Measurements from ENCODE around the gene RCL1.
"Not testable (repeated sequence)": the region's sequence is repeated elsewhere in the genome, so short reads cannot be mapped to it uniquely, and the experiment has no call there.

RCL1 gene

DNA sequence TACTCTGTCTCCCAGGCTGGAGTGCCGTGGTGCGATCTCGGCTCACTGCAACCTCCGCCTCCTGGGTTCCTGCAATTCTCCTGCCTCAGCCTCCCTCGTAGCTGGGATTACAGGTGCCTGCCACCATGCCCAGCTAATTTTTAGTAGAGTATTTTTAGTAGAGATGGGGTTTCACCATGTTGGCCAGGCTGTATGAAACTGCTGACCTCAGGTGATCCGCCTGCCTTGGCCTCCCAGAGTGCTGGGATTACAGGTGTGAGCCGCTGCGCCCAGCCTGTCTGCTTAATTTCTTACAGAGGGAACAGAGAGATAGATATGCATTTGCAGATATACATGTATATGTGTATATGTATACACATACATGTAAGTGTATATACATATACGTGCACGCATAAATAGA lies 2.4 kb downstream of the RCL1 start:
- H3K9ac ChIP-seq (ENCODE audit: low read depth, low read length); H3K9me3 ChIP-seq (ENCODE audit: control insufficient read depth, insufficient read depth, low read length): not testable (repeated sequence)

DNA sequence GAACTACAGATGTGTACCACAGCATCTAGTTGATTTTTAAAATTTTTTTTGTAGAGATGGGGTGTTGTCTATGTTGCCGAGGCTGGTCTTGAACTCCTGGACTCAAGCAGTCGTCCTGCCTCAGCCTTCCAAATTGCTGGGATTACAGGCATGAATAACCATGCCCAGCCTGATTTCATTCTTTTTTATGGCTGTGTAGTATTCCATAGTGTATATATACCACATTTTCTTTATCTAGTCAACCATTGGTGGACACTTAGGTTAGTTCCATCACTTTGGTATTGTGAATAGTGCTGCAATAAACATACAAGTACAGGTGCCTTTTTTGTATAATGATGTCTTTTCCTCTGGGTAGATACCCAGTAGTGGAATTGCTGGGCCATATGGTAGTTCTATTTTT lies 3.8 kb downstream of the RCL1 start:
- Histone ChIP-seq H3K4me1 (ENCODE audit: insufficient read depth, low read length) (peaks cover 20% of the 10 kb centered on the region), H3K9me3 (ENCODE audit: control insufficient read depth, insufficient read depth, low read length) (no peaks in the 10 kb centered on the region), H3K9ac (ENCODE audit: low read depth, low read length) (no peak overlapping the region), H3K36me3 (ENCODE audit: insufficient read depth, low read length) (no peaks in the 10 kb centered on the region)

More for the DNA sequence above, 2.4 kb downstream of the RCL1 start:
- not testable (repeated sequence) for H3K36me3 ChIP-seq (ENCODE audit: insufficient read depth, low read length)
- peaks cover 20% of the 10 kb centered on the region for H3K4me1 ChIP-seq (ENCODE audit: insufficient read depth, low read length)

DNA sequence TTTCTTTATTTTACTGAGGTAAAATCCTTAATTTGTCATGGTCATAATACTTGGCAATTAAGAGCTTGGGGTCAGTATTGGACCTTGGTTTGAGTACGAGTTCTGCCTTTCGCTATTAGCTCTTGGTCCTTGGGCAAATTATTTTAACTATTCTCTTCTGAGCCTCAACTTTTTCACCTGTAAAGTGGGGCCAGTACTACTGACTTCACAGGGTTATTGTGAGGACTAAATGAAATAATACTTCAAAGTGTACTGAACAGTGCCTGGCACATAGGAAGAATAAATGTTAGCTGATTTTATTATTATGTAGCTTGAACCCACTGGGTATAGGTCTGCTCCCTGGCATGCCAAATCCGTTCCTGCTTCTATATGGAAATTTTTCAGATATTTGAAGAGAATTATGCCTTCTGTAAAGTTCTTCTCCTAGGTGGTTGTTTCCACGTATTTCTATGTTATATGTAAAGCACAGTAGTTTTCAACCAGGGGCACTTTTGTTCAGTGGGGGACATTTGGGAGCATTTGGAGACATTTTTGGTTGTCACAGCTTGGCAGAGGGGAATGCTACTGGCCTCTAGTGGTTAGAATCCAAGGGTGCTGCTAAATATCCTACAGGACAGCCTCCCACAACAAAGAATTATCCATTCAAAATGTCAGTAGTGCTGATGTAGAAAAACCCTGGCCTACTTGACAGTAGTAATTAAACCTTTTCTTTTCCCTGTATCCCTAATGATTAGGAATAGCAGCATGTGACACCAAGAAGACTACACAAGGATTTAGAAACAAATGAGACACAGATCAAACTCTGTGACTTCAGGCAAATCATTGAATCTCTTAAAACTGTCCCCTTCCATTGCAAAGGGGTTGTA lies 4.5 kb downstream of the RCL1 start:
- H3K4me1 ChIP-seq (ENCODE audit: insufficient read depth, low read length), result peaks cover 20% of the 10 kb centered on the region
- H3K9me3 ChIP-seq (ENCODE audit: control insufficient read depth, insufficient read depth, low read length), result no peaks in the 10 kb centered on the region
- no peak overlapping the region for H3K9ac ChIP-seq (ENCODE audit: low read depth, low read length)
- no peaks in the 10 kb centered on the region for H3K36me3 ChIP-seq (ENCODE audit: insufficient read depth, low read length)

DNA sequence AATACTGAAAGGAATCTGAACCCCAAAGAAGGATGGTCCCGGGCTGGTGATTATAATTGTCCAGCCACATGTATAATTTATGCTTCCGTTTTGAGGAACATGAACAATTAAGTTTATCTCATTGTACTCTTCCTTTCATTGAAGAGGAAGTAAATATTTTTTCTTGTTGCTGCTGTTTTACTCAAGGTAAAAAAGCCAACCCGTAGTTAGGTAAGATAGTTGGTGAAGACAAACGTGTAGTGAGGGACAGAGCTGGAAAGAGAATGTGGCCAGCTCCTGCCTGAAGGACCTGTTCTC lies 5.1 kb downstream of the RCL1 start:
- no peak overlapping the region for H3K9ac ChIP-seq (ENCODE audit: low read depth, low read length)
- peaks cover 20% of the 10 kb centered on the region for H3K4me1 ChIP-seq (ENCODE audit: insufficient read depth, low read length)
- no peaks in the 10 kb centered on the region for H3K9me3 ChIP-seq (ENCODE audit: control insufficient read depth, insufficient read depth, low read length)
- H3K36me3 ChIP-seq (ENCODE audit: insufficient read depth, low read length), result no peaks in the 10 kb centered on the region

DNA sequence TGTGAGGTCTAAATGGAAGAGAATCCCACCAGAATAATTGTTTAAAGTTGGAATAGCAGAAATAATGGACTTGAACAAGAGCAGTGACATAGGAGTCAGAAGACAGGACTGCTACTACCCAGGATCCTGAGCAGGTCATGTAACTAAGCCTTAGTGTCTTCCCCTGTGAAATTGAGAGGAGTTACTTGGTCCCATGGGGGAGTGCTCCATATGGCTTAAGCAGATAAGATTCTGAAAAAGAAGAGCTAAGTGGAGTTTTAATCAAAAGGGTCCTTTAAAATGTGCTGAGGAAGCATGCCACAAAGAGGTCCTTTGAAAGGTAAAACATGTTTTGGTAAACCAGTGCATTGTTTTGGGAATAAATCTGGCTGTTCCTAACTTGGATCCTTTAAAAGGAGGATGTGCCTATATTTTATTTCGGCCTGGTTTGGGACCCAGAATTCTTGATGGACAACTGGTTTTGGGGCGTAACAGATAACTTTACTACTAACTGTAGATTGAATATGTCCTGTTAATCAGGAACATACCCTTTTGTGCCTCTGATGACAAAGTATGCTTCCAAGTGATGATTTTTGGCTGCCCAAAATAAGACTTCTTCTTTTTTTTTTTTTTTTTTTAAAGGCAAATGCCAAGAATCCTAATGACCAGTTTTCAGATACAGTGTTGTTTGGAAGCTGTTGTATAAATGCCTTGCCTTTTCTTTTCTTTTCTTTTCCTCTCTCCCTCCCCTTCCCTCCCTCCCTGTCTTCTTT lies 5.7 kb downstream of the RCL1 start:
- no peak overlapping the region for H3K9ac ChIP-seq (ENCODE audit: low read depth, low read length)
- H3K36me3 ChIP-seq (ENCODE audit: insufficient read depth, low read length), result no peaks in the 10 kb centered on the region
- peaks cover 24% of the 10 kb centered on the region for H3K4me1 ChIP-seq (ENCODE audit: insufficient read depth, low read length)
- no peaks in the 10 kb centered on the region for H3K9me3 ChIP-seq (ENCODE audit: control insufficient read depth, insufficient read depth, low read length)

DNA sequence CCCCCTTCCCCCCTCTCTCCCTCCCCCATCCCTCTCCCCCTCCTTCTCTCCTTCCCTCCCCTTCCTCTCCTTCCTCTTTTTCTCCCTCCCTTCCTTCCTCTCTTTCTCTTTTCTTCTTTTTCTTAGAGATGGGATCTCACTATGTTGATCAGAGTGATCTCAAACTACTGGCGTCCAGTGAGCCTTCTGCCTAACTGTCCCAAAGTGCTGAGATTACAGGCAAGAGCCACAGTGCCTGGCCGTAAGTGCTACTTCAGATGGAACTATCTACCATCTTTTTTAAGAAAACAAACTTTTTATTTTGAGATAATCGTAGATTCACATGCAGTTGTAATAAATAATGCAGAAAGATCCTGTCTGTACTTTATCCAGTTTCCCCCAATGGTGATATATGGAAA lies 6.3 kb downstream of the RCL1 start:
- Histone ChIP-seq H3K9ac (ENCODE audit: low read depth, low read length) (no peak overlapping the region), H3K36me3 (ENCODE audit: insufficient read depth, low read length) (no peaks in the 10 kb centered on the region), H3K4me1 (ENCODE audit: insufficient read depth, low read length) (peaks cover 24% of the 10 kb centered on the region), H3K9me3 (ENCODE audit: control insufficient read depth, insufficient read depth, low read length) (no peaks in the 10 kb centered on the region)

DNA sequence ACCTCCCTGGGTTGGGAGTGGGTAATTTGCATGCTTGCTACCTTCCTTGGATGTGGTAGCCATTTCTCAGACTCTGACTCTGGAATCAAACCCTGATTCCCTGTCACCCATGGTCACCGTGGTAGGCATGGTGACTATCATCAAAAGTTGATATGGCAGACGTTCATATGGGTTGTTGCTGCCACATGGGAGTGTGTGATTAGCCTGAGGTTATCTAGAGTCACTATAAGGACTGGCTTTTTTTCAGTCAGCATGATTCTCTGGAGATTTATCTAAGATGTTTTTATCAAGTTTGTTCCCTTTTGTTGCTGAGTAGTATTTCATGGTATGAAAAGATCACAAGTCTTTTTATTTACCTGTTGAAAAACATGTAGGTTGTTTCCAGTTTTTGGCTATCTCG lies 7.0 kb downstream of the RCL1 start:
- no peaks in the 10 kb centered on the region for H3K36me3 ChIP-seq (ENCODE audit: insufficient read depth, low read length)
- H3K9ac ChIP-seq (ENCODE audit: low read depth, low read length), result no peak overlapping the region
- peaks cover 18% of the 10 kb centered on the region for H3K4me1 ChIP-seq (ENCODE audit: insufficient read depth, low read length)
- no peaks in the 10 kb centered on the region for H3K9me3 ChIP-seq (ENCODE audit: control insufficient read depth, insufficient read depth, low read length)

DNA sequence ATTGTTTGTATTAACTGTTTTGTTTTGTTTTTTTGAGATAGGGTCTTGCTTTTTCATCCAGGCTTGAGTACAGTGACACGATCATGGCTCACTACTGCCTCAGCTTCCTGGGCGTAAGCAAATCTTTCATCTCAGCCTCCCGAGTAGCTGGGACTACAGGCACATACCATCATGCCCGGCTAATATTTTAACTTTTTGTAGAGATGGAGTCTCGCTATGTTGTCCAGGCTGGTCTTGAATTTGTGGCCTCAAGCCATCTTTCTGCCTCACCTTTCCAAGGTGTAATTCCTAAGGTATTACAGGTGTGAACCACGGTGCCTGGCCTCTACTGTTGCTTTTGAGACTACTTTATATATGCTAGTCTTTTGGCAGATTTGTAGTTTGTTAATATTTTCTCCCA lies 8.4 kb downstream of the RCL1 start:
- Histone ChIP-seq H3K4me1 (ENCODE audit: insufficient read depth, low read length) (peaks cover 17% of the 10 kb centered on the region), H3K9ac (ENCODE audit: low read depth, low read length) (no peak overlapping the region), H3K36me3 (ENCODE audit: insufficient read depth, low read length) (no peaks in the 10 kb centered on the region), H3K9me3 (ENCODE audit: control insufficient read depth, insufficient read depth, low read length) (no peaks in the 10 kb centered on the region; the same call in 1 of the 2 replicates)

DNA sequence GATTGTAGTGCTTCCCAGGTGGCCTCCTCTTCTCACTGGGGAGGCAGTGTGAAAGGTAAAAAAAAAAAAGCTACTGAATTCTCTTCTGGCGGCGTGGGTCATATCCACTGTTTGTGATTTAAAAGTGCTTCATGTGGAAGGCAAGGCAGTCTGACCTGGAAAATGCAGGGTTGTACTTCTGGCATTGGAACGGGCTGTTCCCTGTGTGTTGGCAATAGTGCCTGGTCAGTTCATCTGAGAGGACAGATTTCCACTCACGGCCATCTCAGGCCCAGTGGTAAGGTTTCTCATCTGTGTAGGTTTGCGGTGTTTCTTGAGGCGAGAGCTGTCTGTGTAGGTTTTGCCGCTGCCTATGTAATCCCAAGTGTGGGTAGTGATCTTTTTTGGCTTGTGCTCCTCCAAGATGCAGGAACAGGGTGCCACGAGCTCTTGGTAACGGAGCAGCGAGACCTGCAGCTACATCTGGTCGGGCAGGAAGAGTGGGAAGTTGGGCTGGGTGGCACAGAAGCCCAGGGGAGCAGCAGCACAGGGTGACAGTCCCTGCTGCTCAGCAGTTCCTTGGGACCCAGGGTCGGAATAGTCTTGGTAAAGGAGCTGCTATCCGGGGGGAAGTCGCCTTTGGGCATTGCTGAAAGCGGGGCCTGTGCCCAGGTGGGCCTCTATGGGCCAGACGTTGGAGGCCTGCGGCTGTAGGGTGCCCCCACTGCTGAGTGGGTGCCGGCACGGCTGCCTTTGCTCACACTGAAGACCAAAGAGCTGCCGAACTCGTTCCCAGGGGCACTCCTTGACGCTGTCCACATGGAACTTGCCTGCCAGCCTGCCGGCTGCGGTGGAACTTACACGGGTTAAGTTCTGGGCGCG lies 11.2 kb downstream of the RCL1 start:
- H3K9ac ChIP-seq (ENCODE audit: low read depth, low read length), result no peak overlapping the region
- no peaks in the 10 kb centered on the region for H3K36me3 ChIP-seq (ENCODE audit: insufficient read depth, low read length)
- peaks cover 5% of the 10 kb centered on the region; the same call in 1 of the 2 replicates for H3K4me1 ChIP-seq (ENCODE audit: insufficient read depth, low read length)
- no peaks in the 10 kb centered on the region; the same call in 1 of the 2 replicates for H3K9me3 ChIP-seq (ENCODE audit: control insufficient read depth, insufficient read depth, low read length)

DNA sequence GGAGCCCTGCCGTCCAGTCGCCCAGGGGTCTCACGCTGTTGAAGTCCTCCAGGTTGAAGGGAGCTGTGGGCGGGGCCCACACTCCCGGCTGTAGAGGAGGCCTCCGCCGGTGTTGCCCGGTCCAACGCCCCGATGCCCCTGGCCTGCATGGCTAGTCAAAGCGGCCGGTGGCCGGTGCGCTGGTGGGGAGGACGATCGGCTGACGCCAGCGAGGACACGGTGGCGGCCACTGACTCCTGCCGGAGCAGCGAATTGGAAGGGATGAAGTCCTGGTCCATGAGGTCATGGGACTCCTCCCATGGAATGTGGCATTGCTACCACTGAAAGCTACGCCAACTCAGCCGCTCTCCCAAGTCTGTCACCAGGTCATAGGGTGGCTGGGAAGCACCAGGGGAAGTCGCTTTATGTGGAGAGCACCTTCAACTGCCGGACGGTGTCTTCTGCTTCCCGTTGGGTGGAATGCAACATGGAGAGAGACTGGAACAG lies 11.8 kb downstream of the RCL1 start:
- Histone ChIP-seq H3K36me3 (ENCODE audit: insufficient read depth, low read length) (no peaks in the 10 kb centered on the region), H3K9ac (ENCODE audit: low read depth, low read length) (no peak overlapping the region)

DNA sequence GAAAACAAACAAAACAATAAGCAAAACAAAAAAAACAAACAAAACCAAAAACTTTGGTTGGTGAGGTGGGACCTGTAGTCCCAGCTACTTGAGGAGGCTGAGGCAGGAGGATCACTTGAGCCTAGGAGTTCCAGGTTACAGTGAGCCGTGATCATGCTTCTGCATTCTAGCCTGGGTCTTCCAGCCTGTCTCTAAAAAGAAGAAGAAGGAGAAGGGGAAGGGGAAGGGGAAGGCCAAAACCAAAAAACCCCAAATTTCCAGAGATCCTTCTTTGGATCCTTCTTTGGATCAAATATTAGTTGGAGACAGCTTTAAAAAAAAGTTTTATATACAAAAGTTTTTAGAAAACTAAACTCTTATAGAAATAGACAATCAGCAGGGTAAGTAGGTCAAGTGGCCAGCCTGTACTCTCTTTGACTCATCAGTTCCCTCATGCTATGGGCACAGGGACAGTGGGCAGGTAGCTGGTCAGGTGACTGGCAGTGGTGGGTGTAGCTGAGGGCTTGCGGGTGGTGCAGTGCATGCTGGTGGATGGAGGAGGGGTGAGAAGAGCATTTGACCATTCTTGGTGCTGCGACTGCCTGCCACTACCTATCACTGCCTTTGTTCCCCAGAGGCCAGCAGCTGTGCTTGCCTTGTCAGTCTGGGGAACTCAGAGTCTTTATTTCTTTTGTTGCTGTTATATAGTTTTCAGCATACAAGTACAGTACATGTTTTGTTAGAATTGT lies 12.6 kb downstream of the RCL1 start:
- Histone ChIP-seq H3K9ac (ENCODE audit: low read depth, low read length) (no peak overlapping the region), H3K36me3 (ENCODE audit: insufficient read depth, low read length) (no peaks in the 10 kb centered on the region), H3K4me1 (ENCODE audit: insufficient read depth, low read length) (peaks cover 5% of the 10 kb centered on the region; the same call in 1 of the 2 replicates), H3K9me3 (ENCODE audit: control insufficient read depth, insufficient read depth, low read length) (no peaks in the 10 kb centered on the region; the same call in 1 of the 2 replicates)

More for the DNA sequence above, 11.8 kb downstream of the RCL1 start:
- H3K4me1 ChIP-seq (ENCODE audit: insufficient read depth, low read length), result peaks cover 5% of the 10 kb centered on the region; the same call in 1 of the 2 replicates
- no peaks in the 10 kb centered on the region; the same call in 1 of the 2 replicates for H3K9me3 ChIP-seq (ENCODE audit: control insufficient read depth, insufficient read depth, low read length)

DNA sequence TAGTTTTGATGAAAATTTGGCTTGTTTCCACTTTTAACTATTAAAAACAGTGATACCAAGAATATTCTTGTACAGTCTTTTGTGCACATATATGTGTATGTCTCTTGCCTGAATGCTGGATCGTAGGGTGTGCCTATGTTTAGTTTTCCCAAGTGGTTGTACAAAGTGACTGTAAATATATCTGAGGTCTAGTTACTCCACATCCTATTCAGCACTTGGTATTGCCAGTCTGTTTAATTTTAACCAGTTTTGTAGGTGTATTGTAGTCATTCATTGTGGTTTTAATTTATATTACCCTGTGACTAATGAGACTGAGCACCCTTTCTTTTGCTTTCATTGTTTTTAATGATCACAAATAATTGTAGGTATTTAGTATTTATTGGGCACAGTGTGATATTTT lies 17.8 kb downstream of the RCL1 start:
- no peaks in the 10 kb centered on the region; the same call in 1 of the 2 replicates for H3K9me3 ChIP-seq (ENCODE audit: control insufficient read depth, insufficient read depth, low read length)
- no peak overlapping the region for H3K9ac ChIP-seq (ENCODE audit: low read depth, low read length)
- H3K36me3 ChIP-seq (ENCODE audit: insufficient read depth, low read length), result no peaks in the 10 kb centered on the region
- H3K4me1 ChIP-seq (ENCODE audit: insufficient read depth, low read length), result no peaks in the 10 kb centered on the region

DNA sequence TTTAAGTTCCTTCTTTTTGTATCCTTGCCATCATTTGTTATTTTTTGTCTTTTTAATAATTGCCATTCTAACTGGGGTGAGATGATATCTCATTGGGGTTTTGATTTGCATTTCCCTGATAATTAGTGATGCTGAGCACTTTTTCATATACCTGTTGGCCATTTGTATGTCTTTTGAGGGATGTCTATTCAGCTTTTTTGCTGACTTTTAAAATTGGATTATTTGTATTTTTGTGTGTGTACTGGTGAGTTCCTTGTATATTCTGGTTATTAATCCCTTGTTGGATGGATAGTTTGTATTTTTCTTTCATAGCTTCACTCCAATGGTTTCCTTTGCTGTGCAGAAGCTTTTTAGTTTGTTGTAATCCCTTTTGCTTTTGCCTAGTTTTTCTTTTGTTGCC lies 19.1 kb downstream of the RCL1 start:
- H3K4me1 ChIP-seq (ENCODE audit: insufficient read depth, low read length), result no peaks in the 10 kb centered on the region
- H3K9me3 ChIP-seq (ENCODE audit: control insufficient read depth, insufficient read depth, low read length), result no peaks in the 10 kb centered on the region; the same call in 1 of the 2 replicates
- H3K36me3 ChIP-seq (ENCODE audit: insufficient read depth, low read length), result no peaks in the 10 kb centered on the region
- H3K9ac ChIP-seq (ENCODE audit: low read depth, low read length), result no peak overlapping the region

DNA sequence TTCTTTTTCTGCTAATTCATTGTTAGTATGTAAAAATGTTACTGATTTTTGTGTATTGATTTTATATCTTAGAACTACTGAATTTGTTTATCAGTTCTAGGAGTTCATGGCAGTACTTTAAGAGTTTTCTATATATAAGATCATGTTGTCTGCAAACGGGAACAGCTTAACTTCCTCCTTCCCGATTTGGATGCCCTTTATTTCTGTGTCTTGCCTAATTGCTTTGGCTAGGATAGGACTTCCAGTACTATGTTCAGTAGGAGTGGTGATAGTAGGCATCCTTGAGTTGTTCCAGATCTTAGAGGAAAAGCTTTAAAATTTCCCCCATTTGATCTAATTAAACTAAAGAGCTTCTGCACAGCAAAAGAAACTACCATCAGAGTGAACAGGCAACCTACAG lies 20.1 kb downstream of the RCL1 start:
- no peak overlapping the region for H3K9ac ChIP-seq (ENCODE audit: low read depth, low read length)
- no peaks in the 10 kb centered on the region for H3K9me3 ChIP-seq (ENCODE audit: control insufficient read depth, insufficient read depth, low read length)
- no peaks in the 10 kb centered on the region for H3K36me3 ChIP-seq (ENCODE audit: insufficient read depth, low read length)
- no peaks in the 10 kb centered on the region for H3K4me1 ChIP-seq (ENCODE audit: insufficient read depth, low read length)
